Stimulated activated CD4-positive, alpha-beta T cell treated with anti-CD3 and anti-CD28 coated beads, Interleukin-2, amount 100 ng/mL, for 24 hours (primary cell): Measurements from ENCODE around the gene TRMT5.

Experiments used
- DNase-seq, 2 donors: peaks; one replicate each; pipeline ENCODE4 v3.0.0-alpha.2; 2020

Gene TRMT5, protein sequence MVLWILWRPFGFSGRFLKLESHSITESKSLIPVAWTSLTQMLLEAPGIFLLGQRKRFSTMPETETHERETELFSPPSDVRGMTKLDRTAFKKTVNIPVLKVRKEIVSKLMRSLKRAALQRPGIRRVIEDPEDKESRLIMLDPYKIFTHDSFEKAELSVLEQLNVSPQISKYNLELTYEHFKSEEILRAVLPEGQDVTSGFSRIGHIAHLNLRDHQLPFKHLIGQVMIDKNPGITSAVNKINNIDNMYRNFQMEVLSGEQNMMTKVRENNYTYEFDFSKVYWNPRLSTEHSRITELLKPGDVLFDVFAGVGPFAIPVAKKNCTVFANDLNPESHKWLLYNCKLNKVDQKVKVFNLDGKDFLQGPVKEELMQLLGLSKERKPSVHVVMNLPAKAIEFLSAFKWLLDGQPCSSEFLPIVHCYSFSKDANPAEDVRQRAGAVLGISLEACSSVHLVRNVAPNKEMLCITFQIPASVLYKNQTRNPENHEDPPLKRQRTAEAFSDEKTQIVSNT

DNA sequence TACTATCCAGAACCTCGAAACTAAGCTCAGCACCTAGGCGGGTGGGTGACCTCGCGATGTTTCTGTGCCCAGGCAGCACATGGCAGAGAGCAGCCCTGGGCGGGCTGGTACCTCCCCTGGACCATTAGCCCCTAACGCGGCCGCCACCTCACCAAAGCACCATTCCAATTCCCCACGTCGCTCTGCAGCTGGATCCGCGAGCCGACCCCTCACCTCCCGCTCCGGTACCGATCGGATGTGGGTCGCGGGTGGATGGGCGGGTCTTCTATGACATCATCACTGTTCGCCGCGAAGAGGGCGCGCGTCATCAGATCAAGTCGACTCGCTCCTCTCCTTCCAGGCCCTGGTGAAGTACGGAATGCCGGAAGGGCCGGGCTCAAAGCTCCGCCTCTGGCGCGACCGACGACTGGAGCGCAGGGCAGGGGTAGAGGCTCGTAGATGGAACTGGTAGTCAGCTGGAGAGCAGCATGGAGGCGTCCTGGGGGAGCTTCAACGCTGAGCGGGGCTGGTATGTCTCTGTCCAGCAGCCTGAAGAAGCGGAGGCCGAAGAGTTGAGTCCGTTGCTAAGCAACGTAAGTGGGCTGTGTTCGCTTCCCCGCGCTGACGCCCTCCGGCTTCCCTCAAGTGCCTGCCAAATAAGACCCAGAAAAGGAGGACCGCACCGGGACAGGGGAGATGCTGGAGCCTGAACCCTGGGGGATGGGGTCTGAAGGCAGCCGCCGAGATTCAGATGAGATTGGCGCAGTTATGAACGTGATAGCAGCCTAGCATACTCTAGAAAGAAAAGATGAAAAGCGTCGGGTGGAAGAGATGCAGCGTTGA lies at the start of gene TRMT5, which contains the start of gene SLC38A6:
Gene TRMT5, minus strand, starts transcription at position 269 of the 822 bp plus-strand sequence. Its CDS starts 106 bp downstream, at position 163.
Gene SLC38A6, plus strand, starts transcription at position 435 of the 822 bp plus-strand sequence. Its CDS starts 33 bp downstream, at position 468.
- DNase-seq, result peak; percentile 91 to 92

DNA sequence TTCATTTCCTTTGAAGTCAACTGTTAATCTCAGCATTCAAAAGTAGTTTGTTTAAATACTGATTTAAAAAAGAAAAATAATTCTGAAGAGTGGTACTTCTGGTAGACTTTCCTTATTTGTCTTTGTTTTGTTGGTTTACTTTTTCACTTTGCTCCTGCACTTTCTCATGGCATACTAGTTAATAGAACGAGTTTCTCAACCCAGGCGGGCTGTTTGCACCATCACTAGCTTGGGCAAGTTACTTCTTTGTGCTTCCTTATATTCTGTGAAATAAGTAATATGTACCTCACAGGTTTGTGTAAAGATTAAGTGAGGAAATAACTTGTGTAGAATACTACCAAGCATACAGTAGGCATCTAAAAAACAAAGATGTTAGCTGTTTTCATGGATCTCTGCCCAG lies 45.6 kb upstream of the TRMT5 start:
- DNase-seq, result no peak

DNA sequence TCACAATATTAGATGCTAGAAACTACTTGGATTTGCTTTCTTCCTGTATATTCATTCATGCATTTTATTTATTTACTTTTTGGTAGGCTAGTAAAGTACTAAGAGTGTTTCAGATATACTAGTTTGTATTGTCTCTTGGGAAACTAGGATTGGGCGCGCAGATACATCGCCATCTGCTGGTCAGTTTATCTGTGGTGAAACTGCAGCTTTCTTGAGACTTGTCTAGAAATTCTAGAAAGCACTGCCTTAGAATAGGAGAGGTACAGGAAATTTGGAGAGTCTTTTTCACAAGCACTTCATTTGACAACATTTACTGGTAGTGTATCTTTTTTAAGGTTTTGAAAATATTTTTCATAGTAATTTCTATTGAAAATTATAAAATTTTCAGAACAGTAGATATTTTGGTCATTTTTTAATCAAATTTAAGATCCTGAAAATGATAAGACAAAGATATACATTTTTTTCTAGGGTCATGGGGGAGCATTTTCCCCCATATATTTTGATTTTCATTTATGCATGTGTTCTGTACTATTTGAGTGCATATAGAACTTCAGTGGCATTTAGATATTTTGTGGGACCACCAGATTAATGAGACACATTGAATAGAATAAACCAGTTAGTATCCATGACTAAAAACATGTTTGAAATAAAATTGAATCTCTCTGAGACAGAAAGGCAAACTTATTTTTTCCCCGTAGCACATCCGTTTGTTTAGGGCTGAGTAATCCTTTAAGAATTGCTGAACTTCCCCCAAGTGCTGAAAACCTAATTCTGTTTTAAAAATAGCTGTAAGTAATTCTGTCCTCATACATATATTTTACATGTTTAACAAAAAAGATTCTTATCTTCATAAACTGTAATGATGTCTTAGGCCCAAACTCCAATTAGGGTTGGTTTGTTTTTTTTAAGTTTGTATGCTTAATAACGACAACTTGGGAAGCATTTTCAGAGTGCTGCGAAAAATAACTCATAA lies 44.7 kb upstream of the TRMT5 start:
- peak; percentile 46 to 48 for DNase-seq

DNA sequence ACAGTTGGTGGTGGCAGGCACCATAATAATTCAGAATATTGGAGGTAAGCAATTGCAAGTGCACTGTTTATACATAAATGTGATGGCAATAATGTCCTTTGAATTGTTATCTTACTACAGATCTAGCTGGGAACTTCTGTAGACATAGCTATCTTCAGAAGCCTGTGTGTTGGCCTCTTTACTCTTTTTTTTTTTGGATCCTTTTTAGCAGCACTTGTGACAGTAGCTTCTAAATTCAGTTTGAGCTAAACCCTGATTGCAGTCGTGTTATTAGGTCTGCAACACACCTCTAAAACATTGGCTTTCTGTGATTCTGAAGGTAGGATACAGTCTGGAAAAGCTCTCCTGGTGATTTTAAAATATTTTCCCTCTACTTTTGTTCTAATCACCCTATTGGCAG lies 38.7 kb upstream of the TRMT5 start:
- DNase-seq, result no peak

DNA sequence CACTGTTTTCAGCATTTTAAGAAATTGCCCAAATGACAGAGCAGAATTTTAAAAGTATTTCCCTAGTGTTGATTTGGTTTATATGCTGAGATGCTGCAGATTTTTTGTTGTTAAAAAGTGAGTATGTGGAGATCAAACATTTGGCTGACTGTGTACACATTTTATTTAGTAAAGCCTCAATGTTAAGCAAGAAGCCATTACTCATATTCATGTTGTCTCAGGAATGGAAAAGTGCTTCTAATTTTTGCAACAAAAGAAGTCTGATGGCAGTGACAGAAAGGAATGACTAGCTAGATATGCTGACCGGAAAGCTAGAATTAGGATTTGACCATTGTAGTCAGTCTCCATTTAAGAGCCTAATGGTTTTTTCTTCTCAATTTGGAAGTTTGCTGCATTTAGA lies 22.7 kb upstream of the TRMT5 start:
- no peak for DNase-seq

DNA sequence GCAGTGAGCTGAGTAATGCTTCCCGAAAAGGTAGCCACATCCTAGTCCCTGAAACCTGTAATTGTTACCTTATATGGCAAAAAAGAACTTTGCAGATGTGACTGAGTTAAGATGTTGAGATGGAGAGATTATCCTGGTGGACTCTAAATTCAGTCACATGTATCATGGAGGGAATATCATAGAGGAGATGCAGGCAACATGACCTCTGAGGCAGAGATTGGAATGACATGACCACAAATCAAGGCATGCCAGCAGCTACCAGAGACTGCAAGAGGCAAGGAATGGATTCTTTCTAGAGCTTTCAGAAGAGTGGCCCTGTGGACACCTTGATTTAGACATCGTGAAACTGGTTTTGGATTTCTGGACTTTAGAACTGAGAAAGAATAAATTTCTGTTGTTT lies 18.7 kb upstream of the TRMT5 start:
- DNase-seq, result no peak

DNA sequence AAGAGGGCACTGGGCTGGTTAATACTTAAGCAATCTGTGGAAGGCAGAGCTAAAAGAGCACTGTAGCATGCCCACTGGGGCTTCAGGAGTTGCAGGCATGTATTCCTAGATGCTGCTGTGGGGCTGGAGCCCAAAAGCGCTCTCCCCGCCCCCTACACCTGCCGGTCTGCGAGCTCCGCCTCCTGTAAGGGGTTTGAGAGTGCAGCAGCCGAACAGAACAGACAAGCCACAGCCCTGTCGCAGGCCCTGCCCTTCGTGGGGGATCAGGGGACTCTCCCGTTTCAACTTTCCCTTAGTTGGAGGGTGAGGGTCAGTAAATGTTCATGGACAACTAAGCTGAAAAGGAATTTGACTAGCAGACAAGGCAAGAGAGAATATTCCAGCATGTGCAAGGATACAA lies 17.7 kb upstream of the TRMT5 start:
- no peak for DNase-seq

DNA sequence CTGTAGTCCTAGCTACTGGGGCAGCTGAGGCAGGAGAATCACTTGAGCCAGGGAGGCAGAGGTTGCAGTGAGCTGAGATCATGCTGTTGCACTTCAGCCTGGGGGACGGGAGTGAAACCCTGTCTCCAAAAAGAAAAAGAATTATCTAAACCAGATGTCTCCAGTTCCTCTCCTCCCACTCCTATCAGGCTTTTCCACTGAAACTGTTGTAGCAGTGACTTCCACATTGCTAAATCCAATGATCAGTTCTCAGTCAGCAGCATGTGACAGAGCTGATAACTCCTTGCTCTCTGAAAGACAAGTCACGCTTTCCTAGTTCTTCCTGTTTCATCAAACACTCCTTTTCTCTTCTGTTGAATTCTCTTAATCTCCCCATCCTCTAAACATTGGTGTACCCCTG lies 8.7 kb upstream of the TRMT5 start:
- no peak for DNase-seq

DNA sequence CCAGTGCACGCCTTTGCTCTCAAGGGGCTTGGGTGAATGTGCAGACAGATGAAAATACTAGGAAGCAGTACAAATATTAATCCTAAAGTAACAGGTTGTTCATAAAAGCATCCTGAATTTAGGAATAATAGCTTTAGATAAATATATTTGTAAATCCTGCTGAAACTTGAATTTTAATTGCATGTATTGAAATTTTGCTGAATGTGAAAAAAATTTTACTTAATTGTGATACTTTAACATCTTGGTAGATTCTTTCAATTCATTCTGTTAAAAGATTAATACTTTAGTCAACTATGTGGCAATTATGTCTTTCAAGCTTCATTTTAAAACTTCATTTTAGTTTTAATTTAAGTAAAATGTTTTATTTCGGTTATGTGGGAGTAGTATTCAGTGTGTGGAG lies 5.6 kb upstream of the TRMT5 start:
- DNase-seq, result no peak

DNA sequence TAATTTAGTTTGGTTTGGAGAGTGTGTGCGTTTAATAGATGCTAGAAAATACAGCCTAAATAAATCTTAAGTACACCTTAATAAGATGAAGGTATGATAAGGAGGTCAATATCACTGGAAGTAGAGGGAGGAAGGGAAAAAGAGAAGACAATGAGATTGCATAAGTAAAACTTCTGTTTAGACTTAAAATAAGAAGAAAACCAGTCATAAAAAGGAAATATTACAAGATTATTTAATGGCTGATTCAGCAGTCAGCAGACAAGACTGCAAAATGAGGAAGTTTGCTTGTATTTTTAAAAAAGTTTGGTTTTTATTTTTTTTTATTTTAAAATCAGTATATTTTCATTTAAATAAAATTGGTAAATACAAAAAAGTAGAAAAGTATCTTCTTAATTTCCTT lies 3.3 kb upstream of the TRMT5 start:
- DNase-seq, result no peak

DNA sequence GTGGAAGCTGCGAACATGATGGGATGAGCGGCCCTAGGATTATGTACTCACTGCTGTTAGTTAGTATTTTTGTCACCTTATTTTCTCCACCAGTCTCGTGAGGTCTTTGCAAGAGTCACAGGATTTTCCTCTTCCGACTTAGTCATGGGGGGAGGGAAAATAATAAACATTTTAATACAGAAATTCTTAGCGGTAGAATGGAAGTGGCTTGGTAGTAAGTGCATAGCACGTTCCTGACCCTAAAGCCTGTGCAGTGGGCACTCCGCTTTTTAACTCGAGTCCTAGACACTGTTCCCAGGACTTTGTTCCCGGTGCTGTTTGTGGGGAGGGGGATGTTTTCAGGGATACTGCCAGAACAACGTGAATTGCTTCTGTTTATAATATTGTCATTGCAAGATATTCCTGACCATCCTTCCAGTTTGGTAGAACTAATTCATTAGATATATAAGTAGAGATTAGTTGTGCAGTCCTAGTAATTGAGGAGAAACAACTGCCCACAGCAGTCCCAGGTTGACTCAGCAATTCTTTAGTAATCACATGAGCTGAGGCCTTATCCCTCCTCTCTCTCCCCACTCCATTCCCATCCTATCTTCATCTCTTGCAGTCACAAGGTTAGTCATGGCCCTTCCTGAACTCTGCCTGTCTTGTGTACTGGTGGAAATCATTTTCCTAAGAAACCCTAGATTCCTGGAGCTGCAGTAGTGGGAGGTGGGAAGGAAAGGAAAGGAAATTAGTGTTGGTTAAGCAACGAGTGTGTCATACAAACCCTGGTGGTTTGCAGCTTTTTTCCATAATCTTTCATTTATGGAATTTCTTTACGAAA lies 965 bp upstream of the TRMT5 start:
- no peak for DNase-seq

DNA sequence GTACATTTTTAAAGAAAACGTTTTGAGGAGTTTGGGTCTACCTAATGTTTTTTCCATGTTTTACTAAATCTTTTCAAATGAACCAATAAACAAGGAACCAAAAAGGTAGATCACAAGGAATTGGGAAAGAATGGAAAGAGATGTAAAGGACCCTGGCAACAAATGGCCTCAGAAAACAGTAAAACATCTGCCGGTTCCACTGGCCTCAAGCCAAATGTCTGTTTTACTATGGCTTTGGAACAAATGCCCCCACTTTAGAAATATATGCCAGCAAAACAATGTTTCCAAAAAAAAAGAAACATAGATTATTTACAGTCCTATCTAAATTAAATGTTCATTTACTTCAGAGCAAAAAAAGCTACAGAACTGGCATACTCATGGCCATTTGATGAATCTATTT lies 3.0 kb downstream of the TRMT5 start:
- no peak for DNase-seq

DNA sequence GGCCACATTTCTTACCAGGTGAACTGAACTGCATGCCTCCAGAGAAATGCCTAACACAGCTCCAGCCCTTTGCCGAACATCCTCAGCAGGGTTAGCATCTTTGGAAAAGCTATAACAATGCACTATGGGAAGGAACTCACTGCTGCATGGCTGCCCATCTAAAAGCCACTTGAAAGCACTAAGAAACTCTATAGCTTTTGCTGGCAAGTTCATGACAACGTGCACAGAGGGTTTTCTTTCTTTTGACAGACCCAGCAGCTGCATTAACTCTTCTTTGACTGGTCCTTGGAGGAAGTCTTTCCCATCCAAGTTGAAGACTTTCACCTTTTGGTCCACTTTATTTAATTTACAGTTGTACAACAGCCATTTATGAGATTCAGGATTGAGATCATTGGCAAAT lies 5.3 kb downstream of the TRMT5 start:
- DNase-seq, result no peak

DNA sequence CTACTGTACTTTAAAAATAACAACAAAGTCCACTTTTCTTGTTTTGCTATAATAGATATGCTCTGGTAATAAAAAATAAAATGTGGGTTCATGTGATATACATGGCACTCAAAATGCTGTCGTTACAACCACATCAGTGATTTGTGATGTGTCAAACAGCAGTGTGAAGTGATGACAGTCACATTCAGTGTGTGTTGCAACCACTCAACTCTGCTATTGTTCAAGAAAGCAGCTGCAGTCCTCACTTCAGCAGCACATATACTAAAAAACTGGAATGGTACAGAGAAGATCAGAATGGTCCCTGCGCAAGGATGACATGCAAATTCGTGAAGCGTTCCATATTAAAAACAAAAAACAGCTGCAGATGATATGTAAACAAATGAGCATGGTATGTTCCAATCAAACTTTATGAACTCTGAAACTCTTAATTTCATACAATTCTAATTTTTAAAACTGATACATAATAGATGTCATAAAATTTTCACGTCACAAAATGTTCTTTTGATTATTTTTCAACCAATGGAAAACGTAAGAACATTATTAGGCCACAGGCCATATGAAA lies 6.7 kb downstream of the TRMT5 start:
- no peak for DNase-seq

DNA sequence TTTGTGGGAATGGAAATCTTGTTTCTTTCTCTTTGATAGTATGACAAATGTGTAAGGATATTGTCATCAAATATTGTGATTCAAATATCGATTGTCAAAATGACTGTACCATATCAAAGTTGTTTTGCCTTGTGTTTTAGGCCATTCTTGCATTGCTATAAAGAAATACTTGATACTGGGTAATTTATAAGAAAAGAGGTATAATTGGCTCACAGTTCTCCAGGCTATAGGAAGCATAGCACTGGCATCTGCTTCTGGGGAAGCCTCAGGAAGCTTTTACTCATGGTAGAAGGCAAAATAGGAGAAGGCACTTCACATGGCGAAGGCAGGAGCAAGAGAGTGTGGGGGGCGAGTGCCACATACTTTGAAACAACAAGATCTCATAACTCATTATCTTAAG lies 7.8 kb downstream of the TRMT5 start:
- DNase-seq, result no peak

DNA sequence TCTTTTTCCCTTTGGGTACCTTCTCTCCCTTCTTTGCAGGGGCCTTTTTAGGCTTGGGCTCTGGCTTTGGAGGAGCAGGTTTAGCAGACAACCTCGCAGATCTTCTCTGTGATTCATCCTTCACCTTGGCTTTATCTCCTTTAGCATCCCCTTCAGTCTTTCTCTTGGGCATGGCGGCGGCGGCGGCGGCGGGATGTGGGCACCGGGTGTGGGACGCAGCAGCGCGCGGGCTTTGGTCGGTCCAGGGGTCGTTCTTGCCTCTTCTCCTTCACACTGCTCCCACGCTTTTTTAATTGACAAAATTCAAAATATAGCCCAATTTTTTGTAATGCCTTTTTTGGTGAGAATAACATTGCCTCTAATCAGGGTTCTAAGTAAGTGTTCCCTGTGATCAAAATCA lies 8.6 kb downstream of the TRMT5 start:
- no peak for DNase-seq

DNA sequence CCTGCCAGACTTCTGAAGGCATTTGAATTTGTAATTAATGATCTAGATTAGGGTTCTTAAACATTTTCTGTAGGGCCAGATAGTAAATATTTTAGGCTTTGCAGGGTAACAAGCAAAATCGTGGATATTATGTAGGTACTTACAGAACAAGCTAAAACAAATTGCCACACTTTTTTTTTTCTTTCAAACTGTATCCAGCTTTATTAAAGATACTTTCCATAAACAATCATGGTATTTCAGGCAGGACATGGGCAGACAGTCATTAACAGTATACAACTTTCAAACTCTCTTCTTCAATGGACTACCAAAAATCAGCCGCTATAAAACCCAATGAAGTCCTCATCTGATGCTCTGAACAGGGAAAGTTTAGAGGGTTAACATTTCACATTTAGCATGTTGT lies 9.6 kb downstream of the TRMT5 start:
- no peak for DNase-seq

DNA sequence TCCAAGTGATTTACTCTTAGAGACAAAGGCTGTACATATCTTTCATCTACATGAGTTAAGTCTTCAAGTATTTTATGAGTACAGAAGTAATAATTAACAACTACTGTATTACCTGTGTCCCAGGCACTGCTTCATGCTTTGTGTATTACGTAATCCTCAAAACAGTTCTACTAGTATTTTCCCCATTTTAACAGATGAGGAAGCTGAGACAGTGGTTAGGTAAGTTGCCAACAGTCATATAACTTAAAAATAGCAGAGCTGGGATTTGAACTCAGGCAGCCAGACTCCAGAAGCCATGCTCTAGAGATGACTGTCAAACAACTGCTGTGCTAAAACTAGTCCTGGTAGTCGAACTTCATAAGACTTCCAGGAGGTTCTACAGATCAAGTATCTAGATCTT lies 10.7 kb downstream of the TRMT5 start:
- no peak for DNase-seq

DNA sequence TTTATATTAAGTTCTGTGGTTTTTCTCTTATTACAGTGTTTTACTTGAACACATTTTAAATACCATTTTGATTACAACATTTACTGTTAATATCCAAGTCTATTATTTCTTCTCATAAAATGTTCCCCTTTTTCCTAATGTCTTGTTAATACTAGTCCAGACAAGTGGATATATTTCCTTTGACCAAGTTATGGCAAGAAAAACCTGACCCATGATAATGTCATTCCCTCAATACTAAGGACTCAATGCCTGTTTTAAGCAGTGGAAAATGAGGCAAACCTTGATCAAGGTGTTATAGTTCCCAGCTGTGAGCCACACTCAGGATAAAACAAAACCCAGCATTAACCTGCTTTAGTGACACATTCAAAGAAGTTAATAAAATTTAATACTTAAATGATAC lies 12.2 kb downstream of the TRMT5 start:
- no peak for DNase-seq

DNA sequence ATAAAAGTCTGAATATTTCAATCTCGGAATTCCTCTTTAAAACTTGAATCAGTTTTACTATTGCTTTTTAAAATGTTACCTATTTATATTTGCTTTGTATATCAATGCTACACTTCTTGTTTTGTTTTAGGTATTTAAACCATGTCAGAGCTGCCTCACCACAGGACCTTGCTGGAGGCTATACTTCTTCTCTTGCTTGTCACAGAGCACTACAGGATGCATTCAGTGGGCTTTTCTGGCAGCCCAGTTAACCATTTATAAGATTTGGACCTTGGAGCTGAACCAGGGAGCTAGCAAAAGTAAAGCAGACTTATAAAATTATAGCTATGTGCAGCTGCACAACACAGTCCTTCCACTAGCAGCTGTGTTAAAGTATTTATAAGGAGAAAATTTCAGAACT lies 12.8 kb downstream of the TRMT5 start:
- DNase-seq, result no peak

DNA sequence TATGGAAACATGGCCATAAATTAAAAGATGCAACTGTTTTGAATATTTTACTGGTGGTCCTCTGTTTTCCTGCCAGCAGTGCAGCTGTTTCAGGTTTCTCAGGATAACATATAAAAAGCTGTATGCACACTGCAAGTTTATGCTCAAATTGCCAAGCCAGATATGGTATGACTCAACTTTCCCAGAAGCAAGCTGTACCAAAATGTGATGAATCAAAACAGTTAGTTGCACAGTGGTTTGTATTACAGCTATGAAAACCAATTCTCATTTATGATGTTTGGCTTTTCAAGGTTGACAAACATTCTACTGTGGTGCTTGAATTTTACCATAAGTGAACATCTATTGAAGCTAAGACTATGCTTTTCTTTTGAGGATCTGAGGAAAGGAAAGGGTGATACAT lies 15.5 kb downstream of the TRMT5 start:
- DNase-seq, result no peak
